ENCODE results near the gene TSPAN10.

GRCh38 chr17:81651692-81652091 is 14.7 kb downstream of the TSPAN10 start:
- TF ChIP-seq EZH2 (IDR thresholded peaks at IDR 0.05; ENCODE audit: insufficient read depth, poor library complexity, severe bottlenecking): no peak
- no peak for TF ChIP-seq EZH2phosphoT487 (IDR thresholded peaks at IDR 0.05; ENCODE audit: insufficient read depth, low read depth)

All from GM23248 (cell line).